ENCODE results near the gene CMA1.
"Not testable (repeated sequence)": the region's sequence is repeated elsewhere in the genome, so short reads cannot be mapped to it uniquely, and the experiment has no call there.

Gene CMA1

DNA sequence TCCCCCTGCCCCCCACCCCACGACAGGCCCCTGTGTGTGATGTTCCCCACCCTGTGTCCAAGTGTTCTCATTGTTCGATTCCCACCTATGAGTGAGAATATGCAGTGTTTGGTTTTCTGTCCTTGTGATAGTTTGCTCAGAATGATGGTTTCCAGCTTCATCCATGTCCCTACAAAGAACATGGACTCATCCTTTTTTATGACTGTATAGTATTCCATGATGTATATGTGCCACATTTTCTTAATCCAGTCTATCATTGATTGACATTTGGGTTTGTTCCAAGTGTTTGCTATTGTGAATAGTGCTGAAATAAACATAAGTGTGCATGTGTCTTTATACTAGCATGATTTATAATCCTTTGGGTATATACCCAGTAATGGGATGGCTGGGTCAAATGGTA lies 37.6 kb downstream of the CMA1 start:
- FAIRE-seq; DNase-seq (ENCODE audit: insufficient read length, low spot score): not testable (repeated sequence)

DNA sequence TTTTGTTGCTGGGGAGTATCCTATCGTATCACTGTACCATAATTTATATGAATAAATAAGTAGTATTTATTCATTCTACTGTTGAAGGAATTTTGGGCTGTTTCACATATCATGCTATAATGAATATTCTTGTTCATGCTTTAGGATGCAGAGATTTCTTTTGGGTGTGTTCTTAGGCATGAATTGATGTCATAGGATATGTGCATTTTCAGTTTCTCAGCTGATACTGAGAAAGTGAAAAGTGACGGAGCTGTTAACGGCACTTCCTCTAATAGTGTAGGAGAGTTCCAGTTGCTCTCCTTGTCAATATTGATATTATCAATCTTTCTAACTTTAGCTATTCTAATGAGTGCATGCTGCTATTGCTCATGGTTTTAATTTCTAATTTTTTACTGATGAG lies 42.3 kb downstream of the CMA1 start:
- DNase-seq (ENCODE audit: insufficient read length, low spot score): no peak
- FAIRE-seq: no peak

DNA sequence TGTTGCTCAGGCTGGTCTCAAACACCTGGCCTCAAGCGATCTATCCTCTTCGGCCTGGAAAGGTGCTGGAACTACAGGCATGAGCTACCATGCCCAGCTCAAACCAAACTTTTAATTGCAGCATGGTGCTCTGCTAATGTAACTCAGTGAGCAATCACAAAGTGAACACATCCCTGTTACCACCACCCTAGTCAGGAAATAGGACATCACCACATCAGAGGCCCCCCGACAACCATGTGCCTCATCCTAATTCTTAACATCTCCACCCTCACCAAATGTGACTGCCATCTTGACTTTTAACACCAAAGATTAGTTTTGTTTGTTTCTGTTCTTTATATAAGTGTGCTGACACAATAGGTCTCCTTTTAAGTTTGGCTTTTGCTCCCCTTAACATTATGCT lies 42.7 kb downstream of the CMA1 start:
- FAIRE-seq (no peak), DNase-seq (ENCODE audit: insufficient read length, low spot score) (no peak)

DNA sequence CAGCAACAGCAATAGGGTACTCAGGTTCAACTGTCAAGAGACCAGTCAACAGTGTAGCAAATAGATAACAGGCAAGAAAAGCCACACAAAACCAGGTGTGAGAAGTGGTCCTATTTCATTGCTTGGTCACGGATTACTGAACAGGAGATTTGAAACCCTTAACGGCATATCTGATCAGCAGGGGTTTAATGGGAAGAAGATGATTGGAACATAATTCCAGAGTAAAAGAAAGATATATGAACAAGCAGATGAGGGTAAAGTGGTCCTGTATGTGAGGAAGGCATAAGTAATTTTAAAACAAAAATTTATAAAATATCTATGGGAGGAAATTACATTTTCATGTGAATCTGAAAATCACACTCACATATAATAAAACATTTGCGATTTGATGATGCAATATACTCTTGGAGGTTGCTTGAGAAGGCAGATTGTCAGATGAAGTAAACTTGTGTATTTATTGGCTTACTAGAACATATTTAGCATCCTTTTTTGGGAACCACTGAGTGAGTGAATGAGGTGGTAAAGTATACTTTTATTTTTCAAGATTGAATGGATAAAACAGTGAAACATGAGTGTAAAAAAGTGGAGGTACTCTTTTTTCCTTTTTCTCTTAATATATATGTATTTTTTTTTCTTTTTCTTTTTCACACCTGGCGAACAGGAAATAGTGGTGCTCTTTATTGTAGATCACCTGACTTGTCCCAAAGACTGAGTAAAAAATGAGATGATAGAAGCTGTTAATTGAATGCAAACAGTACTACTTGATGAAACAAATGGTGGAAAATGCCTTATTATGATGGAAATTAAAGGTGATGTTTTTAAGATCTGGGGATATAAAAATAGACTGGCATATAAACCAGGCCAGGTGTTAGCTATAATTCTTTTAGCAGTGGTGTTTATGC lies 43.9 kb downstream of the CMA1 start:
- FAIRE-seq (no peak), DNase-seq (ENCODE audit: insufficient read length, low spot score) (no peak)

DNA sequence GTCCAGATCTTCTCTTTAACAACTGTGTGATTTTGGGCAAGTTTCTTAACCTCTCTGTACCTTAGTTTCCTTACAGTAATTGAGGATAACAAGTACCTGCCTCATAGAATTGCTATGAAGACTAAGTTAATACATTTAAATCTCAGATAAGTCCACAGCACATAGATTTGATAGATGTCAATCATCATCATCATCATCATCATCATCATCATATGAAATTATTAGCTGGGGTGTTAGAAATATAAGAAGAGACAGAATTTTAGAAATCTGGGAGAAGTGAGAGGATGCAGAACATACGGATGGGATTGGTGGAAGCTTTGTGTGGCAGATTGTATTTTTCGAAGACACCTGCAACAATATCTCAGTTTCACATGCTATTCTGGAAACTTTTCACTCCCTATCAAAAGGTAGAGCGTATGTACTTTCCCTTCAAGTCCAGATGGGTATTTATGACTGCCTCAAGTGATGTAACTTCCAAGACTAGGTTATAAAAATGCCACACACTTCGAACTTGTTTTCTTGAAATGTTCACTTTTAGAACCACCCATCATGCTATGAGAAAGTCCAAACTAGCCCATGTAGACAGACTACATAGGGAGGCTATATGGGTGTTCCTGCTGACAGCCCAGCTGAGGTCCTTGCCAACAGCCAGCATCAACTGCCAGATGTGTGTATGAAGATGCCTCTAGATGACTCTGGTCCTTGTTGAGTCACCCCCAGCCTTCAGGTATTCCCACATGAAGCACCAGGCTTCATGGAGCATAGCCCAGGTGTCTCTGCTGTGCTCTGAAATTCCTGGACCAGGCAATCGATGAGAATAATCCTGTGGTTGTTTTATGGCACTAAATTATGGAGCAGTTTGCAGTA lies 44.8 kb downstream of the CMA1 start:
- FAIRE-seq (no peak), DNase-seq (ENCODE audit: insufficient read length, low spot score) (no peak)

DNA sequence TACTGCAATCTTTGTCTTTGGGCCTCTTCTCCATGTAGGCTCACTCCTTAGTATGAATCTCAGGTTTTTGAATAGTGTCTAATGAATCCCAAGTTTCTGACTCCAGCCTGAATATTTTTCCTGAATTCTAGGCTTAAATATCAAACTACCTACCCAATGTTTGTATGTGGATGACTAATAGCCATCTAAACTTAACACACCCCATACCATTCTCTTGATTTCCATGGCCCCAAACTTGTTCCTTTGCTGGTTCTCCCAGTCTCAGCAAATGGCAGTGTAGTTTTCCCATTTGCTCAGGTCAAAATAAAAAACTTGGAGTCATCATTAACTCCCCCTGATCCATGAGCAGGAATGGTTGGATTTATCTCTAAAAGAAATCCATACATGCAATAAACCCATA lies 46.7 kb downstream of the CMA1 start:
- DNase-seq (ENCODE audit: insufficient read length, low spot score) (no peak), FAIRE-seq (no peak)

DNA sequence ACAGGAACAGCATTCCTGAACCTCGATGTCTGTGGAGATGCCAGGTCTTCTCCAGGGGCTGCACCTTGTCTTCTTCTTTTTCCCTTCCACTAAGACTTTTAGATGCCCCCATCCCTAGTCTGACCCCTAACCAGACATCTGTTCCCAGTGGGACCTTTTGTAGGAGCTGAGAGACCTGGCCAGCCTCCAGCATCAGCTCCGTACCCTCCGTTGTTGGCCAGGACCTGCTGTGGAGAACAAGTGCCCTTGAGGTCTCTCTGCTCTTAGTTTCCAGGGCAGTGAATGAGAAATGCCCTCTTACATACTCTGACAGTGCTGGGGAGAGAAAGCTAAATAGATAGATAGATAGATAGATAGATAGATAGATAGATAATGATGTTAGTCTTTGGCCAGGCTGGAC lies 48.7 kb downstream of the CMA1 start:
- FAIRE-seq (no peak), DNase-seq (ENCODE audit: insufficient read length, low spot score) (no peak)

DNA sequence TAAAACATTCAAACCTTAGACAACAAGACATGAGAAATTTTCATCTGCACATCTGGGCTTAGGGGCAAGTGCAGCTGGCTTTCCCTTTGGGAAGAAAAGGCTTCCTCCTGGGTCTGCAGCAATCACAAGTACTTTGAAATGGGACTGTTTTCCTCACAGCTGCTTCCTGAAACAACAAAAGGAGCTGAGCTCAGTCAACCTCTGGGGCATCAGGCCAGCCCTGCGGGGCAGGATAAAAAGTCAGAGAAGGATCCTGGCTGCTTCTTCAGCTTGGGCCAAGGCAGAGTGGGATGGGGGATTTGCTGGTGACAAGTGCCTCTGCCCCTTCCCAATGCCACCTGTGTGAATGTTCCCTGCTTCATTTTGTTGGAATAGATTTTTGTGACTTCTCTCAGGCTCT lies 49.3 kb downstream of the CMA1 start:
- FAIRE-seq: no peak
- no peak for DNase-seq (ENCODE audit: insufficient read length, low spot score)

DNA sequence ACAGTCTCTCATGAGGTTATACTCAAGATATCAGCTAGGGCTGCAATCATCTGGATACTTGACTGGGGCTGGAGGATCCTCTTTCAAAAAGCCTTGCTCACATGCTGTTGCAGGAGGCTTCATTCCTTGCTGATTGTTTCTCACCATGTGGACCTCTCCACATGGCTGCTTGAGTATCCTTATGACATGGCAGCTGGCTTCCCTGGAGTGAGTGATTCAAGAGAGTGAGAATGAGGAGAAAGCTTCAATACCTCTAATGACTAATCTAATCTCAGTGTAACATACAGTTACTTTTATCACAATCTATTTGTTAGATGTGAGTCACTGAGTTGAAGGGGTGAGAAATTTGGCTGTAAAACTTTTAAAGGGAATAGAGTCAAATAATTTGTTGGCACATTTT lies 51.1 kb downstream of the CMA1 start:
- FAIRE-seq (no peak), DNase-seq (ENCODE audit: insufficient read length, low spot score) (no peak)

Data from HTR-8/SVneo (cell line).